KBM-7 (cell line): ENCODE measurements around the gene SMG6.

Experiments used
- DNase-seq: peaks from one replicate; pipeline ENCODE4 v3.0.0-alpha.2; 2015
- in situ Hi-C: fragments of 300-500 bp; cut with MboI; formaldehyde crosslinking; loops from 2 replicates; pipeline ENCODE4 v1.14.3; 2020; ENCODE audit warnings: low sequenced_read_pairs, low pct_unique_long_range_greater_than_20kb, mixed read lengths

SMG6 gene

GRCh38 chr17:2137342-2138098 is 166.1 kb downstream of the SMG6 start:
- DNase-seq: no peak
- in situ Hi-C loops: no loop called here

GRCh38 chr17:2136241-2136640 is 167.3 kb downstream of the SMG6 start:
- in situ Hi-C loops: no loop called here
- DNase-seq: no peak

- in situ Hi-C loops: no loop called here
These were observed 175.6 kb downstream of the SMG6 start for GRCh38 chr17:2128011-2128410.

GRCh38 chr17:2125013-2125535 is 178.5 kb downstream of the SMG6 start:
- no peak for DNase-seq
- in situ Hi-C loops: no loop called here

More at GRCh38 chr17:2128011-2128410, 175.6 kb downstream of the SMG6 start:
- DNase-seq: no peak

- DNase-seq: no peak
- in situ Hi-C loops: no loop called here
These were observed 179.2 kb downstream of the SMG6 start for GRCh38 chr17:2124391-2124790.

- in situ Hi-C loops: no loop called here
- DNase-seq: peak; percentile 79
These were observed 180.0 kb downstream of the SMG6 start for GRCh38 chr17:2123375-2124251.

GRCh38 chr17:2122641-2123302 is 180.8 kb downstream of the SMG6 start:
- DNase-seq: peak; percentile 72
- in situ Hi-C loops: no loop called here

- in situ Hi-C loops: no loop called here
- DNase-seq: peak; percentile 21
These were observed 182.8 kb downstream of the SMG6 start for GRCh38 chr17:2120586-2121335.

- in situ Hi-C loops: no loop called here
These were observed 190.3 kb downstream of the SMG6 start for GRCh38 chr17:2113279-2113622.

GRCh38 chr17:2111691-2112090 is 191.9 kb downstream of the SMG6 start:
- in situ Hi-C loops: no loop called here
- no peak for DNase-seq

More at GRCh38 chr17:2113279-2113622, 190.3 kb downstream of the SMG6 start:
- no peak for DNase-seq

- no peak for DNase-seq
- in situ Hi-C loops: no loop called here
These were observed 193.1 kb downstream of the SMG6 start for GRCh38 chr17:2110436-2110835.

- in situ Hi-C loops: no loop called here
- no peak for DNase-seq
These were observed 195.4 kb downstream of the SMG6 start for GRCh38 chr17:2108170-2108569.

GRCh38 chr17:2107506-2107905 is 196.1 kb downstream of the SMG6 start:
- no peak for DNase-seq
- in situ Hi-C loops: no loop called here

- in situ Hi-C loops: no loop called here
- DNase-seq: no peak
These were observed 196.5 kb downstream of the SMG6 start for GRCh38 chr17:2107050-2107449.

- in situ Hi-C loops: no loop called here
These were observed 197.2 kb downstream of the SMG6 start for GRCh38 chr17:2106308-2106955.

GRCh38 chr17:2105663-2106062 is 197.9 kb downstream of the SMG6 start:
- in situ Hi-C loops: no loop called here
- no peak for DNase-seq

More at GRCh38 chr17:2106308-2106955, 197.2 kb downstream of the SMG6 start:
- DNase-seq: no peak

- in situ Hi-C loops: no loop called here
These were observed 200.4 kb downstream of the SMG6 start for GRCh38 chr17:2102931-2103809.

More at GRCh38 chr17:2102931-2103809, 200.4 kb downstream of the SMG6 start:
- no peak for DNase-seq
